MM.1S (cell line): ENCODE data around the gene CDH20.

Experiments
- EZH2 ChIP-seq: fragments of 300-600 bp; sonication (generic); optimal IDR thresholded peaks from 2 replicates; pipeline ENCODE3; 2017; ENCODE audit warnings: low read depth, mild to moderate bottlenecking, antibody characterized with exemption, low read length, mixed read lengths
- EZH2phosphoT487 ChIP-seq: fragments of 300-600 bp; sonication (generic); IDR thresholded peaks from 2 replicates; pipeline ENCODE4 v1.6.1; 2018; ENCODE audit warnings: antibody characterized with exemption, low read length
- TF ChIP-seq, protein P1 (sequence below): fragments of 300-600 bp; sonication (generic); IDR thresholded peaks from 2 replicates; pipeline ENCODE4 v1.5.1; 2016; ENCODE audit warnings: antibody characterized with exemption, low read length, mixed read lengths

DNA sequence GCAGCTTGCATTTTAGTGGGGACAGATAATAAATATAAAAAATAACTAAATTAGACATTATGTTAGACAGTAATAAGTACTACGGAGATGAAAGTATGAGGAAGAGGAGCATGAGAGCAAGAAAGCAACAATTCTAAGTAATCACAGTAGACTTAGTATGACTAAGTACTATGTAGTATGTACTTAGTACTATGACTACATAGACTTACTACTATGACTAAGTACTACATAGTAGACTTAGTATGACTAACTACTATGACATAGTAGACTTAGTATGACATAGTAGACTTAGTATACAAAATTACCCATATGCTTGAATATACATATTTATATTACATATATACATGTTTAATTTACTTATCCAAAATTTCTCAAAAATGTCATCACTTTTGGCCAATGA lies 29.3 kb downstream of the CDH20 start:
- TF ChIP-seq, protein P1, sequence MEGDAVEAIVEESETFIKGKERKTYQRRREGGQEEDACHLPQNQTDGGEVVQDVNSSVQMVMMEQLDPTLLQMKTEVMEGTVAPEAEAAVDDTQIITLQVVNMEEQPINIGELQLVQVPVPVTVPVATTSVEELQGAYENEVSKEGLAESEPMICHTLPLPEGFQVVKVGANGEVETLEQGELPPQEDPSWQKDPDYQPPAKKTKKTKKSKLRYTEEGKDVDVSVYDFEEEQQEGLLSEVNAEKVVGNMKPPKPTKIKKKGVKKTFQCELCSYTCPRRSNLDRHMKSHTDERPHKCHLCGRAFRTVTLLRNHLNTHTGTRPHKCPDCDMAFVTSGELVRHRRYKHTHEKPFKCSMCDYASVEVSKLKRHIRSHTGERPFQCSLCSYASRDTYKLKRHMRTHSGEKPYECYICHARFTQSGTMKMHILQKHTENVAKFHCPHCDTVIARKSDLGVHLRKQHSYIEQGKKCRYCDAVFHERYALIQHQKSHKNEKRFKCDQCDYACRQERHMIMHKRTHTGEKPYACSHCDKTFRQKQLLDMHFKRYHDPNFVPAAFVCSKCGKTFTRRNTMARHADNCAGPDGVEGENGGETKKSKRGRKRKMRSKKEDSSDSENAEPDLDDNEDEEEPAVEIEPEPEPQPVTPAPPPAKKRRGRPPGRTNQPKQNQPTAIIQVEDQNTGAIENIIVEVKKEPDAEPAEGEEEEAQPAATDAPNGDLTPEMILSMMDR = no peak
- TF ChIP-seq EZH2 (no peak), EZH2phosphoT487 (no peak)
